Prostate gland (tissue), 2 donors: ENCODE data around the gene GNAQ. TPM values are rescaled to one million over a fixed set of nuclear protein-coding genes. Genes with fewer than 3 reads are reported as not detected.

ENCODE experiments used
- DNase-seq: peaks from one replicate; pipeline ENCODE4 v3.0.0-alpha.2; 2019; ENCODE audit warnings: low spot score
- H3K27ac ChIP-seq, 2 donors: fragments of 200-600 bp; sonication (generic); 2 replicates each; pipeline ENCODE4 v1.5.1; 2017 to 2019
- H3K27me3 ChIP-seq: fragments of 200-600 bp; sonication (generic); replicated peaks from 2 replicates; pipeline ENCODE4 v1.5.1; 2019; ENCODE audit not compliant: insufficient read depth
- H3K36me3 ChIP-seq, 2 donors: fragments of 200-600 bp; sonication (generic); 1 replicate in 1 of 2; 2 replicates in 1 of 2; pipeline versions ENCODE4 v1.5.1 to v1.8.1; 2017 to 2019
- H3K4me1 ChIP-seq: fragments of 200-600 bp; sonication (generic); replicated peaks from 2 replicates; pipeline ENCODE4 v1.5.1; 2019
- H3K4me3 ChIP-seq, 2 donors: fragments of 200-600 bp; sonication (generic); 2 replicates each; pipeline ENCODE4 v1.5.1; 2017 to 2019
- H3K9me3 ChIP-seq: fragments of 200-600 bp; sonication (generic); 2 replicates; pipeline ENCODE4 v1.5.1; 2017
- POLR2A ChIP-seq: fragments of 450-650 bp; IDR thresholded peaks from one replicate; pipeline ENCODE4 v1.6.1; 2016; ENCODE audit warnings: antibody characterized with exemption, mild to moderate bottlenecking
- POLR2AphosphoS5 ChIP-seq: sonication (generic); formaldehyde crosslinking; IDR thresholded peaks from one replicate; pipeline ENCODE4 v1.6.1; 2017; ENCODE audit warnings: antibody characterized with exemption
- WGBS: methylation state at CpG from one replicate; pipeline ENCODE4 v1.1.5; 2018; 5-methylcytosine and 5-hydroxymethylcytosine counted together
- intact Hi-C: fragments of 100-400 bp; cut with DNase I; formaldehyde crosslinking; loops from one replicate; pipeline ENCODE4 v1.14.2; 2022
- total RNA-seq, 2 donors: library from RNA; depleted of rRNA; stranded (reverse); fragments of >200 nt; gene quantifications; one replicate each; pipeline ENCODE4 v1.1.0, GENCODE V29; 2016
- TF ChIP-seq, protein P1 (sequence below), 4 experiments: fragments of 200-600 bp in 2 of 4; fragments of 450-650 bp in 2 of 4; sonication (generic) in 2 of 4; IDR thresholded peaks; 1 replicate in 3 of 4; 2 replicates in 1 of 4; pipeline ENCODE4 v1.5.1; 2016 to 2019; ENCODE audit warnings: antibody characterized with exemption in 4 of 4, mild to moderate bottlenecking in 2 of 4, moderate library complexity in 2 of 4

The GNAQ gene
- total RNA-seq, 2 donors from 2014 or later, result 35.0 to 43.7 TPM

DNA sequence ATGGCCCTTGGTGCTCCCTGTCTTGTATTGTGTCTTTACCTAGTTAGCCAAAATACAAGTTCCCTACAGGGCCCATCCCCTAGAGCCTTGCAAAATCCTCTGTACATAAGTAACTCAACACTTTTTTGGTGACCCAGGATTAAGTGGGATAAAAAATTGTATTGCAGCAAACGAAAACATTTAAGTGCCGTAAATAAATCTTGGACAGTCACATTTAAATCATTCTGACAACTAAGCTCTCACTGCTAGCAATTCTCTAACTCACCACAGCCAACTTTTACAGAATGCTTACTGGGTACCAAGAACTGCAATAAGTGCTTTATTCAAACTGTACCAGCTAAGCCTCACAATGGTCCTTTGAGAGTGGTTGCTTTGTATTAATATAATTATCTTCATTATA is 56.6 kb downstream of the GNAQ start:
- H3K27ac ChIP-seq, result no peak overlapping the region
- no peaks in the 10 kb centered on the region for H3K4me1 ChIP-seq
- no peak overlapping the region for H3K4me3 ChIP-seq
- no peaks in the 10 kb centered on the region for H3K36me3 ChIP-seq
- DNase-seq, result no peak
- no peaks in the 10 kb centered on the region for H3K27me3 ChIP-seq
- TF ChIP-seq, protein P1, sequence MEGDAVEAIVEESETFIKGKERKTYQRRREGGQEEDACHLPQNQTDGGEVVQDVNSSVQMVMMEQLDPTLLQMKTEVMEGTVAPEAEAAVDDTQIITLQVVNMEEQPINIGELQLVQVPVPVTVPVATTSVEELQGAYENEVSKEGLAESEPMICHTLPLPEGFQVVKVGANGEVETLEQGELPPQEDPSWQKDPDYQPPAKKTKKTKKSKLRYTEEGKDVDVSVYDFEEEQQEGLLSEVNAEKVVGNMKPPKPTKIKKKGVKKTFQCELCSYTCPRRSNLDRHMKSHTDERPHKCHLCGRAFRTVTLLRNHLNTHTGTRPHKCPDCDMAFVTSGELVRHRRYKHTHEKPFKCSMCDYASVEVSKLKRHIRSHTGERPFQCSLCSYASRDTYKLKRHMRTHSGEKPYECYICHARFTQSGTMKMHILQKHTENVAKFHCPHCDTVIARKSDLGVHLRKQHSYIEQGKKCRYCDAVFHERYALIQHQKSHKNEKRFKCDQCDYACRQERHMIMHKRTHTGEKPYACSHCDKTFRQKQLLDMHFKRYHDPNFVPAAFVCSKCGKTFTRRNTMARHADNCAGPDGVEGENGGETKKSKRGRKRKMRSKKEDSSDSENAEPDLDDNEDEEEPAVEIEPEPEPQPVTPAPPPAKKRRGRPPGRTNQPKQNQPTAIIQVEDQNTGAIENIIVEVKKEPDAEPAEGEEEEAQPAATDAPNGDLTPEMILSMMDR (IDR thresholded peaks at IDR 0.05), result no peak
- TF ChIP-seq POLR2AphosphoS5 (no peak), POLR2A (no peak)
- intact Hi-C loops, result loop anchor here (5.0 kb wide), 1 partner anchor 57 kb away; the partner anchor contains the start of gene GNAQ
- 69% methylated on average over 2 of the region's 2 CpGs for WGBS
- no peaks in the 10 kb centered on the region for H3K9me3 ChIP-seq

DNA sequence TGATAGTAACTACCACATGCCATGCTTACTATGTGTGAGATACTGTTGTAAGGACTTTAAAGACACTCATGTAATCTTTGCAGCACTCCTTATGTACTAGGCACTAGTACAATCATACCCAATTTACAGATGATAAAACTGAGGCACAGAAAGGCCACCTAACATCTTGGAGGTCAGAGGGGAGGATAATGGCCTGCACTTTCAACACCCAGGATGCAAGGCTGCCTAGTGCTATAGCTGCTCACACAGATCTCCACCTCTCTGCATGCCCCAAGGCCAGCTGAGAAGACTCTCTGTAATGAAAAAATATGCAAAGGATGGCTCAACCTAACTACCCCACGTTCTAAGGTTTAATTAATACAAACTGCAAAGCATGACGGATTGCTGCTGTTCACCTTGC is 57.2 kb downstream of the GNAQ start:
- intact Hi-C loops, result no loop called here
- no peaks in the 10 kb centered on the region for H3K4me1 ChIP-seq
- 61% methylated on average over 2 of the region's 2 CpGs for WGBS

DNA sequence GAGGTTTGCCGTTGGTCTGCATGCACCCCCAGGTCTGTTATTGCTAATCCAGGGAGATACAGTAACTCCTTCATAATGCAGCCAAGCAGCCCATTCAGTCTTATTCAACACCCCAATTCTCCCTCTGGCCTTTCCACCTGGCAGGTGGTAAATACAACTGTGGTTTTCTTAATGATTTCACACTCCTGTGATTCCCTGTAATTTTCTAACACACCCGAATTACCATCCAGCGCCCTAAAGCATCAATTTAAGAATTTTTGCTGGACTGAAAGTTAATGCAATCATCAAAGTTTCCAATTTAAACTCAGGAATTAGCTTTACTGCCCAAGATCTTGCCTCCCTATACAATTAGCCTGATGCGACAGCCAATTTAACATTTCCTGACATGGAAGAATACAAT is 62.5 kb downstream of the GNAQ start:
- TF ChIP-seq POLR2AphosphoS5, result no peak
- TF ChIP-seq POLR2A, result no peak
- TF ChIP-seq, protein P1 (IDR thresholded peaks at IDR 0.05), result no peak
- Histone ChIP-seq H3K36me3 (no peaks in the 10 kb centered on the region), H3K9me3 (no peaks in the 10 kb centered on the region), H3K27me3 (no peaks in the 10 kb centered on the region), H3K27ac (no peak overlapping the region), H3K4me3 (no peak overlapping the region), H3K4me1 (no peaks in the 10 kb centered on the region)
- WGBS, result 90% methylated on average over 4 of the region's 4 CpGs
- DNase-seq, result no peak
- intact Hi-C loops, result no loop called here

More for the DNA sequence above, 57.2 kb downstream of the GNAQ start:
- no peak for DNase-seq
- no peak for TF ChIP-seq POLR2AphosphoS5
- TF ChIP-seq POLR2A, result no peak
- no peak overlapping the region for H3K4me3 ChIP-seq
- H3K27ac ChIP-seq, result no peak overlapping the region
- no peaks in the 10 kb centered on the region for H3K9me3 ChIP-seq
- no peaks in the 10 kb centered on the region for H3K27me3 ChIP-seq
- H3K36me3 ChIP-seq, result no peaks in the 10 kb centered on the region

DNA sequence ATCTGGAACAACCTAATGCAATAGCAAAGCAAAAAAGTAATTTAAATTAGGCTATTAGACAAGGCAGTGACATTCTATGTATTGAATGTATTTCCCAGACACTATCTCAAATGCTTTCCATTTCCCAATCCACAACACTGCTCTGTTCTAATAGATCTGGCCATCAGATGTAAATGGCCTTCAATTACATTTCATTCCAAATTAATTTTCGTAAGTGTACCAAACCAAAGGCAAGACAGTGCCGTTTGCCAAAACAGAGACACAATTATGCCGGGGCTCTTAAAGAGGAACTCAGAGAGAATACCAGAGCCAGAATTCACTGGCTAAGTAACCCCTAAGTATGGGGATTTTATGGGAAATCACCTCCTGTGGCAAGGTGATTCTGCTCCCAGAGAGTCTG is 63.1 kb downstream of the GNAQ start:
- Histone ChIP-seq H3K27ac (no peak overlapping the region), H3K4me3 (no peak overlapping the region), H3K9me3 (no peaks in the 10 kb centered on the region), H3K4me1 (no peaks in the 10 kb centered on the region), H3K36me3 (no peaks in the 10 kb centered on the region), H3K27me3 (no peaks in the 10 kb centered on the region)
- TF ChIP-seq POLR2AphosphoS5 (no peak), POLR2A (no peak)
- 74% methylated on average over 3 of the region's 3 CpGs for WGBS
- intact Hi-C loops, result no loop called here
- no peak for DNase-seq

DNA sequence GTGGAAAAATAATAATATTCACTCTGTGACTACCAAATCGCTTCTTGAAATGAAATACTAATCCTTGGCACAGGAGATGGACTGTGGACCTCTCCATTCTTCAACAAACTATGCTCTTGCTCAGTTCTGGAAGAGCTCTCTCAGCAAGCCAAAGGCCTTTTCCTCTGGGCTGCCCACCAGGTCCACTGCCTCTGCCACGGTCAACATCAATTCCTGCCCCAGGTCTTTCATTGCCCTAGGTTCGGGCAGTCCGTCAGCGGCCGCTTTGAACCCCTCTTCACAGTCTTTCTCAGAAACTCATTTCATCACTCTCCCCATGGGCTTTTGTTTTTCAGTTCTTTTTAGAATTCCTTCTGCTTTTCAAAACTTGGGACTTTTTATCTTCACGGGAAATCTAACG is 64.9 kb downstream of the GNAQ start:
- no peak for TF ChIP-seq POLR2A
- TF ChIP-seq, protein P1 (IDR thresholded peaks at IDR 0.05), result no peak
- TF ChIP-seq POLR2AphosphoS5, result no peak
- Histone ChIP-seq H3K27ac (no peak overlapping the region), H3K9me3 (no peaks in the 10 kb centered on the region), H3K4me1 (no peaks in the 10 kb centered on the region), H3K36me3 (no peaks in the 10 kb centered on the region), H3K27me3 (no peaks in the 10 kb centered on the region), H3K4me3 (no peak overlapping the region)
- intact Hi-C loops, result no loop called here
- DNase-seq, result no peak
- WGBS, result 96% methylated on average over 8 of the region's 8 CpGs

DNA sequence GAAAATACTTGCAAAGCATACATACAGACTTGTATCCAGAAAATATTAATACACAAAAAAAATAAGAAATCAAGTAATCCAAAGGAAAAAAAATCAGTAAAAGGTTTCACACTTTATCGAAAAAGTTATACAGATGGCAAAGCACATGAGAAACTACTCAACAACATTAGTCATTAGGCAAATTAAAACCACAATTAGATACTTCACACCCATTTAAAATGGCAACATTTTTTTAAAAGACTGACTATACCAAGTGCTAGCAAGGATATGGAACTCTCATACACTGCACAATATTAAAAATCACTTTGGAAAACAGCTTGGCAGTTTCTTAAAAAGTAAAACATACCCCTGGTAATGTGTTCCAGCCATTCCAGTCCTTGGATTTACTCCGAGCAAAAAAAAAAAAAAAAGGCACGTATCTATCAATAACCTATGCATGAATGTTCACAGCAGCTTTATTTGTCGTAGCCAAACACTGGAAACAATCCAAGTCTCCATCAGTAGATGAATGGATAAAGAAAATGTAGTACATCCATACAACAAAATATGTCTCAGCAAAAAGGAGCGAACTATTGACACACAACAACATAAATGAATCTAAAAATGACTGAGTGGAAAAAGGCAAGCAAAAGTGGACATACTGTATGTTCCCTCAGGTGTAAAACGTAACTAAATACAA is 66.0 kb downstream of the GNAQ start:
- no peak overlapping the region for H3K27ac ChIP-seq
- no peak overlapping the region for H3K4me3 ChIP-seq
- no peaks in the 10 kb centered on the region for H3K9me3 ChIP-seq
- no peaks in the 10 kb centered on the region for H3K36me3 ChIP-seq
- WGBS, result 44% methylated on average over 6 of the region's 6 CpGs
- no peaks in the 10 kb centered on the region for H3K27me3 ChIP-seq
- no peaks in the 10 kb centered on the region for H3K4me1 ChIP-seq
- intact Hi-C loops, result no loop called here
- DNase-seq, result no peak
- TF ChIP-seq, protein P1 (IDR thresholded peaks at IDR 0.05), result no peak
- no peak for TF ChIP-seq POLR2AphosphoS5
- TF ChIP-seq POLR2A, result no peak
